Measurements from ENCODE around the gene TSKU.
"Not testable (repeated sequence)": the region's sequence is repeated elsewhere in the genome, so short reads cannot be mapped to it uniquely, and the experiment has no call there.

The TSKU gene

GRCh38 chr11:76827005-76827404, 43.8 kb downstream of the TSKU start:
- not testable (repeated sequence) for DNase-seq

- DNase-seq = no peak
Measured at GRCh38 chr11:76830639-76831327, 47.6 kb downstream of the TSKU start.

- no peak for DNase-seq
Measured at GRCh38 chr11:76831686-76832310, 48.6 kb downstream of the TSKU start.

- no peak for DNase-seq
Measured at GRCh38 chr11:76832361-76832760, 49.2 kb downstream of the TSKU start.

- DNase-seq = no peak
Measured at GRCh38 chr11:76834151-76834550, 51.0 kb downstream of the TSKU start.

GRCh38 chr11:76835036-76835435, 51.9 kb downstream of the TSKU start:
- no peak for DNase-seq

GRCh38 chr11:76835928-76836612, 52.9 kb downstream of the TSKU start:
- DNase-seq = no peak

- no peak for DNase-seq
Measured at GRCh38 chr11:76836613-76837291, 53.6 kb downstream of the TSKU start.

GRCh38 chr11:76837696-76838677, 54.8 kb downstream of the TSKU start:
- no peak for DNase-seq

- no peak for DNase-seq
Measured at GRCh38 chr11:76838678-76839068, 55.5 kb downstream of the TSKU start.

- no peak for DNase-seq
Measured at GRCh38 chr11:76839311-76839710, 56.2 kb downstream of the TSKU start.

- no peak for DNase-seq
Measured at GRCh38 chr11:76841923-76842452, 58.8 kb downstream of the TSKU start.

GRCh38 chr11:76843907-76844306, 60.8 kb downstream of the TSKU start:
- DNase-seq = no peak

GRCh38 chr11:76844511-76844910, 61.4 kb downstream of the TSKU start:
- DNase-seq = no peak

GRCh38 chr11:76845069-76845468, 61.9 kb downstream of the TSKU start:
- DNase-seq = no peak

- DNase-seq = no peak
Measured at GRCh38 chr11:76846441-76846840, 63.3 kb downstream of the TSKU start.

Data from activated CD4-positive, CD25-positive, alpha-beta regulatory T cell (primary cell).